A549 treated with AZD9567 at 1 μM for 4 hours (cell line): ENCODE data around the gene STAU1. TPM values are rescaled to one million over a fixed set of nuclear protein-coding genes. Genes with fewer than 3 reads are reported as not detected.

ENCODE experiments used
- total RNA-seq: library from RNA; stranded (reverse); fragments of 200-300 nt; extraction: Qiagen RNA extraction; gene quantifications from 5 replicates; pipeline ENCODE4 v1.2.3, GENCODE V29; 2022; ENCODE audit not compliant: insufficient read depth

STAU1 gene, protein sequence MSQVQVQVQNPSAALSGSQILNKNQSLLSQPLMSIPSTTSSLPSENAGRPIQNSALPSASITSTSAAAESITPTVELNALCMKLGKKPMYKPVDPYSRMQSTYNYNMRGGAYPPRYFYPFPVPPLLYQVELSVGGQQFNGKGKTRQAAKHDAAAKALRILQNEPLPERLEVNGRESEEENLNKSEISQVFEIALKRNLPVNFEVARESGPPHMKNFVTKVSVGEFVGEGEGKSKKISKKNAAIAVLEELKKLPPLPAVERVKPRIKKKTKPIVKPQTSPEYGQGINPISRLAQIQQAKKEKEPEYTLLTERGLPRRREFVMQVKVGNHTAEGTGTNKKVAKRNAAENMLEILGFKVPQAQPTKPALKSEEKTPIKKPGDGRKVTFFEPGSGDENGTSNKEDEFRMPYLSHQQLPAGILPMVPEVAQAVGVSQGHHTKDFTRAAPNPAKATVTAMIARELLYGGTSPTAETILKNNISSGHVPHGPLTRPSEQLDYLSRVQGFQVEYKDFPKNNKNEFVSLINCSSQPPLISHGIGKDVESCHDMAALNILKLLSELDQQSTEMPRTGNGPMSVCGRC
- total RNA-seq = 56.0 to 80.0 TPM (median 60.7 TPM) in 5 replicates

DNA sequence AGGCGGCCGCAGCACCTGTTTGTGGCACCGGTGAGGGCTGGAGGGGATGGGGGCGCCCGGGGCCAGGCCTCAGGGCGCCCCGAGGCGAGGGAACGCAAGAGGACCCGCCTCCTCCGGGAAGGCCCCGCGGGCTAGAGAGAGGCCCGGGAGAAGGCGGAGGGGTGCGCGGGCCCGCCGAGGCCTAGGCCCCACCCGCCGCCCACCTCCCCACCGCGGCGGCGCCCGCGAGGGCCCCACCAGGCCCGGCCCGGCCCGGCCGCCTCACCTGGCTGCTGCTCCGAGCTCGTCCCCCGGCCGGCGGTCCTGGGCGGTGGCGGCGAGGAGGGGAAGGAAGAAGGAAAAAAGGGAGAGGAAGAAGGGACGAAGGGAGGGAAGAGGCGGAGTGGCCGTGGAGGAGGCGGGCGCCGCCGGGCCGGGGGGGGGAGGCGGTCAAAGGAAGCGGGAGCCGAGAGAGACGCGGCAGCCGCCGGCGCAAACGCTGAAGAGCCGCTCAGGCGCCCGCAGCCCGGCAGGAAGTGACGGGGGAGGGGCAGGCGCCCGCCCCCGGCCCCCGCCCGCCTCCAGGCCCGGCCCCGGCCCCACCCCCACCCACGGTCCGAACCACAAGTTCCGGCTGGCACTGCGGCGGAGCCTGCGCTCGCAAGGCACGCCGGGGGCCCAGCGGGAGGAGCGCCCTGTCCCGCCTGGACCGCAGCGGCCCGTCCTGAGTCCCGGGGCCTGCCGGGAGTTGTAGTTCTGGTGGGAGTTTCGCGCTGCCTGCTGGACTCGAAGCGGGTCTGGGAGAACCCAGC is at the start of gene STAU1:
STAU1 (minus strand) TSS at position 484 of the 791 bp plus-strand sequence. CDS start 22,133 bp downstream, outside the sequence.

DNA sequence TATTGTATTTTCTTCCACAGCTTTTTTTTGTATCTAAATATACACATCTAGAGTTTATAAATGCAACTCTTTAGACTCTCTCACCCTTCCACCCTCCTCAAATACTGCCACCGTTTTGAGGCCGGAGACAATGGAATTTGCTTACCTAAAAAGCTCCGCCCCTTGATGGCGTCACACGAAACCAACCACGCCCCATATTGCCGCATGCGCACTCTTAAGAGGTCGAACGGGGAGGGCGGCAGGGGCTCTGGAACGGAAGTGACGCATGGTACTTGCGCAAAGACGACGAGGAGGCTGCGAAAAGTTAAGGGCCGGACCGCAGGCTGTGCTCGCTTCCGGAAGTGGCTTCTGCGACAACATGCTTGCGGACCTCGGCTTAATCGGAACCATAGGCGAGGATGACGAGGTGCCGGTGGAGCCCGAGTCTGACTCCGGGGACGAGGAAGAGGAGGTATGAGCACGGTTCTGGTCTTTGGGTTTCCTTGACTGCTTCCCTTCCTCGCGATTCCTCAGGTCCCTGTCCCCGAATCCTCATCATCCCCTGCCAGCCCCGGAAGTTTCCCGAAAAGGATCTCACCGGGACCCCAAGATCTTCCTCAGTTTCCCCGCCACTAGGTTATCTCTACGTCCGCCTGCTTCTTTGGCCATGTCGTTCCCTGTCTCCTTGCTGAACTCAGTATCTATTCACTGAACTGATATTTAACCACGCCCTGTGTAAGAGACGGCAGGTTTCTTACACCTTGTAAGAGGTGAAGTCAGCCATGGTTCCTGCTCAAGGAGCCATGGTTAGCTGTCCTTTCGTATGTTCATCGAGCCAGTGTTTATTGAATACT is 31.2 kb upstream of the STAU1 start, which contains the start of gene DDX27:
DDX27 (plus strand) TSS at position 326 of the 833 bp plus-strand sequence; CDS start at position 359, 33 bp downstream.

Other genes with a start within 250 kb of the STAU1 start
- 87.7 to 114 TPM (median 91.0 TPM) in 5 replicates for gene CSE1L, start 142.0 kb downstream of the STAU1 start, total RNA-seq
- 50.9 to 61.2 TPM (median 60.5 TPM) in 5 replicates for gene DDX27, start 31.1 kb upstream of the STAU1 start, total RNA-seq
- gene ZNFX1, start 89.7 kb upstream of the STAU1 start, total RNA-seq = 20.9 to 24.1 TPM (median 23.6 TPM) in 5 replicates